Endothelial cell of umbilical vein (primary cell): Measurements from ENCODE around the gene DNASE1L1. TPM values are rescaled to one million over a fixed set of nuclear protein-coding genes. Genes with fewer than 3 reads are reported as not detected.

Experiments used
- BruUV-seq: library from RNA; stranded (reverse); fragments of 400-500 nt; replicated peaks from 2 replicates; lab custom pipeline; 2021; lab: Mats Ljungman, UMichigan
- CTCF ChIA-PET: fragments of 300-600, 350-600 bp; sonication (Branson Sonifier 250); formaldehyde crosslinking; loops from one replicate; lab custom pipeline; 2021; ENCODE audit warnings: antibody characterized with exemption, inconsistent platforms; lab: Charles Lee
- POLR2A ChIA-PET: fragments of 300-600, 350-600 bp; sonication (Branson Sonifier 250); formaldehyde crosslinking; loops from one replicate; lab custom pipeline; 2021; ENCODE audit warnings: antibody characterized with exemption, inconsistent platforms; lab: Charles Lee
- DNase-seq: peaks from one replicate; pipeline ENCODE4 v3.0.0-alpha.2; 2011; ENCODE audit warnings: low read depth, low spot score
- FAIRE-seq: peaks from 2 replicates; lab custom pipeline; 2011; peaks lifted over from hg19 to GRCh38; lab: Jason Lieb, UNC
- H2AFZ ChIP-seq: 2 replicates; pipeline ENCODE4 v1.6.0; 2012; ENCODE audit warnings: low read depth, low read length, control low read depth, inconsistent platforms
- H3K27ac ChIP-seq: 2 replicates; pipeline ENCODE4 v1.5.1; 2011; ENCODE audit warnings: low read depth, mild to moderate bottlenecking, control low read depth, low read length, moderate library complexity; ENCODE audit not compliant: insufficient read depth
- H3K27me3 ChIP-seq, 2 experiments: 2 replicates each; pipeline versions ENCODE4 v1.6.0 to v1.6.1; 2011; ENCODE audit warnings: low read length in 2 of 2, mixed read lengths in 1 of 2; ENCODE audit not compliant: control insufficient read depth in 2 of 2, insufficient read depth in 2 of 2
- H3K36me3 ChIP-seq, 2 experiments: 2 replicates in 1 of 2; 3 replicates in 1 of 2; pipeline ENCODE4 v1.5.1; 2011; ENCODE audit warnings: low read length in 2 of 2, mild to moderate bottlenecking in 1 of 2, moderate library complexity in 1 of 2; ENCODE audit not compliant: control insufficient read depth in 2 of 2, insufficient read depth in 2 of 2; ENCODE audit errors: extremely low read depth in 1 of 2
- H3K4me1 ChIP-seq: 3 replicates; pipeline ENCODE4 v1.5.1; 2011; ENCODE audit warnings: mild to moderate bottlenecking, low read length; ENCODE audit not compliant: control insufficient read depth, insufficient read depth; ENCODE audit errors: extremely low read depth
- H3K4me2 ChIP-seq: 2 replicates; pipeline ENCODE4 v1.6.1; 2011; ENCODE audit warnings: low read length, control low read depth, mixed read lengths; ENCODE audit not compliant: insufficient read depth
- H3K4me3 ChIP-seq, 3 experiments: fragments of 200-600 bp in 1 of 3; sonication (generic), shearing (Covaris generic) in 1 of 3; replicated peaks in 1 of 3; 2 replicates each; pipeline ENCODE4 v1.5.1; 2011 to 2016; ENCODE audit warnings: control low read depth in 3 of 3, low read length in 3 of 3, mild to moderate bottlenecking in 2 of 3, inconsistent platforms in 1 of 3, low read depth in 1 of 3, moderate library complexity in 1 of 3; ENCODE audit not compliant: insufficient read depth in 1 of 3
- H3K79me2 ChIP-seq: 2 replicates; pipeline ENCODE4 v1.6.0; 2012; ENCODE audit warnings: low read length, inconsistent platforms; ENCODE audit not compliant: control insufficient read depth, insufficient read depth
- H3K9ac ChIP-seq: replicated peaks from 2 replicates; pipeline ENCODE3; 2011; ENCODE audit warnings: low read length, control low read depth; ENCODE audit not compliant: insufficient read depth; ENCODE audit errors: extremely low read depth
- H3K9me1 ChIP-seq: replicated peaks from 3 replicates; pipeline ENCODE4 v1.6.0; 2011; ENCODE audit warnings: mild to moderate bottlenecking, low read length; ENCODE audit not compliant: control insufficient read depth, insufficient read depth; ENCODE audit errors: extremely low read depth
- H3K9me3 ChIP-seq: replicated peaks from 2 replicates; pipeline ENCODE4 v1.5.1; 2012; ENCODE audit warnings: low read length, inconsistent platforms; ENCODE audit not compliant: control insufficient read depth, insufficient read depth
- H4K20me1 ChIP-seq: replicated peaks from 2 replicates; pipeline ENCODE3; 2011; ENCODE audit warnings: mild to moderate bottlenecking, low read length; ENCODE audit not compliant: control insufficient read depth, insufficient read depth; ENCODE audit errors: extremely low read depth
- EZH2 ChIP-seq: IDR thresholded peaks from 2 replicates; pipeline ENCODE4 v1.6.1; 2012; ENCODE audit warnings: borderline replicate concordance, low read depth, mild to moderate bottlenecking, moderate library complexity, low read length, inconsistent platforms; ENCODE audit not compliant: severe bottlenecking
- FOS ChIP-seq: IDR thresholded peaks from 2 replicates; pipeline ENCODE4 v1.6.1; 2011; ENCODE audit warnings: mild to moderate bottlenecking, low read length, moderate library complexity, borderline replicate concordance; ENCODE audit not compliant: insufficient read depth
- GATA2 ChIP-seq: IDR thresholded peaks from 2 replicates; pipeline ENCODE4 v1.7.0; 2011; ENCODE audit warnings: low read depth, mild to moderate bottlenecking, moderate library complexity, mixed read lengths, low read length; ENCODE audit not compliant: insufficient read length, insufficient read depth
- JUN ChIP-seq: IDR thresholded peaks from 2 replicates; pipeline ENCODE4 v1.6.1; 2011; ENCODE audit warnings: borderline replicate concordance, low read depth; ENCODE audit not compliant: insufficient read length, insufficient read depth
- MYC ChIP-seq: IDR thresholded peaks from one replicate; pipeline ENCODE4 v1.6.1; 2011; ENCODE audit warnings: mild to moderate bottlenecking, low read depth, low read length
- POLR2A ChIP-seq: IDR thresholded peaks from 2 replicates; pipeline ENCODE4 v1.6.1; 2012; ENCODE audit warnings: low read depth, mild to moderate bottlenecking, control low read depth, low read length
- POLR2AphosphoS5 ChIP-seq: IDR thresholded peaks from 2 replicates; pipeline ENCODE4 v1.6.1; 2012; ENCODE audit warnings: low read depth, mild to moderate bottlenecking, control low read depth, low read length, moderate library complexity; ENCODE audit not compliant: insufficient read depth
- dilution Hi-C: fragments of 300-500 bp; cut with MboI; formaldehyde crosslinking; loops from one replicate; pipeline ENCODE4 v1.15.0; 2019; ENCODE audit warnings: low sequenced_read_pairs; ENCODE audit not compliant: extremely low pct_ligation_motif_present
- intact Hi-C: fragments of 100-400 bp; cut with micrococcal nuclease; formaldehyde crosslinking; loops from one replicate; pipeline ENCODE4 v1.10.0; 2022
- polyA plus RNA-seq, 4 experiments: library from polyadenylated mRNA; depleted of rRNA in 3 of 4; stranded (reverse) in 3 of 4; unstranded in 1 of 4; fragments of >200 nt; gene quantifications; 2 replicates each; pipeline versions ENCODE4 v1.2.1 to v1.2.3, GENCODE V29; 2011 to 2012; ENCODE audit warnings: missing spikeins in 1 of 4
- total RNA-seq: library from RNA; stranded (reverse); gene quantifications from 2 replicates; pipeline ENCODE4 v1.2.3, GENCODE V29; 2021
- TF ChIP-seq, protein P1 (sequence below), 2 donors: IDR thresholded peaks; 1 replicate in 1 of 2; 2 replicates in 1 of 2; pipeline ENCODE4 v1.5.1; 2011; ENCODE audit warnings: low read length in 2 of 2, mild to moderate bottlenecking in 2 of 2, moderate library complexity in 2 of 2, control low read depth in 1 of 2, inconsistent platforms in 1 of 2, low read depth in 1 of 2; ENCODE audit not compliant: insufficient read depth in 1 of 2; ENCODE audit errors: extremely low read depth in 1 of 2
- TF ChIP-seq, protein P2 (sequence below): IDR thresholded peaks from 2 replicates; pipeline ENCODE4 v1.6.1; 2011; ENCODE audit not compliant: insufficient read depth, insufficient read length

Gene DNASE1L1
- total and polyA plus RNA-seq, 2 donors (not counting 3 experiments of a cell fraction or from before 2014, with no cell fraction given): 61.5 to 84.9 TPM

DNA sequence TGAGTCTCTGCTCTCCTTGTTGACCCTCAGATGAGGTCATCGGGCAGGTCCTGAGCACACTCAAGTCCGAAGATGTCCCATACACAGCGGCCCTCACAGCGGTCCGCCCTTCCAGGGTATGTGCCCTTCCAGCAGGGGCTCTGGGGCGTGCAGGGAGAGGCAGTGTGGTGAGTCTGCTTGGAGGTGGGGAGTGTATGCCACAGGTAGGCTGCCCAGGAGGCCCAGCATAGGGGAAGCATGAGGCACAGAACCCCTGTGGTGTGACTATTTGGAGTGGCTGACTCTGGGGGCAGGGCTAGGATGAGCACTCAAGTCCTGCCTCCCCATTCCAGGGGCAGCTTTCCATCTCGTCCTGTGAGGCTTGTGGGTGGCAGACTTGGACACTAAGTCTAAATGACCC, 24.6 kb upstream of the DNASE1L1 start:
- DNase-seq (no peak), FAIRE-seq (no peak)
- TF ChIP-seq POLR2A (no peak), FOS (no peak), JUN (no peak), EZH2 (no peak), GATA2 (no peak), MYC (no peak), POLR2AphosphoS5 (no peak)
- TF ChIP-seq, protein P1, sequence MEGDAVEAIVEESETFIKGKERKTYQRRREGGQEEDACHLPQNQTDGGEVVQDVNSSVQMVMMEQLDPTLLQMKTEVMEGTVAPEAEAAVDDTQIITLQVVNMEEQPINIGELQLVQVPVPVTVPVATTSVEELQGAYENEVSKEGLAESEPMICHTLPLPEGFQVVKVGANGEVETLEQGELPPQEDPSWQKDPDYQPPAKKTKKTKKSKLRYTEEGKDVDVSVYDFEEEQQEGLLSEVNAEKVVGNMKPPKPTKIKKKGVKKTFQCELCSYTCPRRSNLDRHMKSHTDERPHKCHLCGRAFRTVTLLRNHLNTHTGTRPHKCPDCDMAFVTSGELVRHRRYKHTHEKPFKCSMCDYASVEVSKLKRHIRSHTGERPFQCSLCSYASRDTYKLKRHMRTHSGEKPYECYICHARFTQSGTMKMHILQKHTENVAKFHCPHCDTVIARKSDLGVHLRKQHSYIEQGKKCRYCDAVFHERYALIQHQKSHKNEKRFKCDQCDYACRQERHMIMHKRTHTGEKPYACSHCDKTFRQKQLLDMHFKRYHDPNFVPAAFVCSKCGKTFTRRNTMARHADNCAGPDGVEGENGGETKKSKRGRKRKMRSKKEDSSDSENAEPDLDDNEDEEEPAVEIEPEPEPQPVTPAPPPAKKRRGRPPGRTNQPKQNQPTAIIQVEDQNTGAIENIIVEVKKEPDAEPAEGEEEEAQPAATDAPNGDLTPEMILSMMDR (IDR thresholded peaks at IDR 0.05; ENCODE audit: extremely low read depth in 1 of 2, insufficient read depth in 1 of 2, low read depth in 1 of 2, low read length in 2 of 2): no peak
- TF ChIP-seq, protein P2, sequence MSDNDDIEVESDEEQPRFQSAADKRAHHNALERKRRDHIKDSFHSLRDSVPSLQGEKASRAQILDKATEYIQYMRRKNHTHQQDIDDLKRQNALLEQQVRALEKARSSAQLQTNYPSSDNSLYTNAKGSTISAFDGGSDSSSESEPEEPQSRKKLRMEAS: no peak
- Histone ChIP-seq H3K79me2 (peaks cover 39% of the 10 kb centered on the region), H3K9ac (no peak overlapping the region), H3K9me3 (no peaks in the 10 kb centered on the region), H3K4me2 (no peak overlapping the region), H3K36me3 (peaks cover 2 to 26% of the 10 kb centered on the region in 2 experiments), H2AFZ (no peak overlapping the region), H4K20me1 (no peaks in the 10 kb centered on the region), H3K27ac (no peak overlapping the region), H3K9me1 (no peaks in the 10 kb centered on the region), H3K4me1 (peaks cover 23% of the 10 kb centered on the region), H3K4me3 (no peak overlapping the region), H3K27me3 (no peaks in the 10 kb centered on the region)
- dilution Hi-C loops (no loop called here), intact Hi-C loops (no loop called here)
- CTCF ChIA-PET: no interaction called here
- POLR2A ChIA-PET: no interaction called here
- BruUV-seq: no TSS peak
